K562 (cell line): ENCODE results near the gene ADAM19. TPM values are rescaled to one million over a fixed set of nuclear protein-coding genes. Genes with fewer than 3 reads are reported as not detected.

Experiments used
- BACH1 ChIP-seq: fragments of 200-800 bp; sonication (Bioruptor generic); IDR thresholded peaks from 2 replicates; pipeline ENCODE4 v1.6.1; 2016; ENCODE audit warnings: missing genetic modification characterization, missing compliant biosample characterization
- CBFA2T2 ChIP-seq: fragments of 450-650 bp; conservative IDR thresholded peaks from 2 replicates; pipeline ENCODE4 v1.6.1; 2017; ENCODE audit warnings: mild to moderate bottlenecking
- CTCF ChIP-seq, 3 experiments: IDR thresholded peaks in 2 of 3; conservative IDR thresholded peaks in 1 of 3; 2 replicates each; pipeline ENCODE4 v1.5.1; 2011 to 2012; ENCODE audit warnings: low read length in 3 of 3, mild to moderate bottlenecking in 3 of 3, control low read depth in 2 of 3, improper control_type of control experiment in 1 of 3, inconsistent platforms in 1 of 3, low read depth in 1 of 3, mixed read lengths in 1 of 3, moderate library complexity in 1 of 3; ENCODE audit not compliant: insufficient read depth in 2 of 3
- ID3 ChIP-seq, 2 experiments: fragments of 250-450 bp in 1 of 2; fragments of 450-650 bp in 1 of 2; sonication (Bioruptor Pico) in 1 of 2; IDR thresholded peaks; 2 replicates each; pipeline versions ENCODE4 v1.6.1 to v1.8.0; 2016 to 2021; ENCODE audit warnings: mild to moderate bottlenecking in 2 of 2, moderate library complexity in 2 of 2, missing compliant biosample characterization in 1 of 2, missing genetic modification characterization in 1 of 2
- KDM4B ChIP-seq, 2 experiments: fragments of 450-650 bp in 1 of 2; sonication (generic) in 1 of 2; IDR thresholded peaks; 2 replicates each; pipeline ENCODE4 v1.6.1; 2016 to 2017; ENCODE audit warnings: borderline replicate concordance in 2 of 2, antibody characterized with exemption in 1 of 2, low read depth in 1 of 2, mild to moderate bottlenecking in 1 of 2
- NR3C1 ChIP-seq: sonication (generic); formaldehyde crosslinking; IDR thresholded peaks from 2 replicates; pipeline ENCODE4 v1.8.1; 2022; ENCODE audit warnings: missing genetic modification reagents
- ZBTB12 ChIP-seq: fragments of 250-450 bp; sonication (Bioruptor Pico); IDR thresholded peaks from 2 replicates; pipeline ENCODE4 v1.4.0; 2020
- ZBTB33 ChIP-seq: sonication (generic); formaldehyde crosslinking; IDR thresholded peaks from 2 replicates; pipeline ENCODE4 v1.8.1; 2023; ENCODE audit warnings: mild to moderate bottlenecking, missing genetic modification reagents
- ZNF282 ChIP-seq: sonication (generic); formaldehyde crosslinking; IDR thresholded peaks from 2 replicates; pipeline ENCODE4 v1.8.1; 2023; ENCODE audit warnings: missing genetic modification reagents
- ZNF76 ChIP-seq: fragments of 250-450 bp; sonication (Bioruptor Pico); IDR thresholded peaks from 2 replicates; pipeline ENCODE4 v1.4.0; 2020; ENCODE audit warnings: mild to moderate bottlenecking, moderate library complexity, borderline replicate concordance
- ZZZ3 ChIP-seq: fragments of 450-650 bp; IDR thresholded peaks from 2 replicates; pipeline ENCODE4 v1.6.1; 2016; ENCODE audit warnings: antibody characterized with exemption, mild to moderate bottlenecking, moderate library complexity
- polyA plus RNA-seq, 8 experiments: library from polyadenylated mRNA; depleted of rRNA in 4 of 8; stranded (reverse) in 5 of 8; unstranded in 3 of 8; fragments of >200 nt; fragmentation: Nextera tagmentation in 2 of 8; fragmentation: Illumina TruSeq in 1 of 8; extraction: Ambion mirVana in 2 of 8; extraction: Trizol in 1 of 8; gene quantifications; 2 replicates each; pipeline versions ENCODE4 v1.2.1 to v1.2.3, GENCODE V29; 2011 to 2014; ENCODE audit warnings: inconsistent platforms in 1 of 8, missing spikeins in 1 of 8
- total RNA-seq, 7 experiments: library from RNA; depleted of rRNA in 6 of 7; stranded (reverse); fragments of >200 nt in 6 of 7; fragmentation: Illumina TruSeq in 2 of 7; extraction: Trizol in 2 of 7; gene quantifications; 2 replicates each; pipeline versions ENCODE4 v1.2.1 to v1.2.3, GENCODE V29; 2011 to 2021; ENCODE audit warnings: low replicate concordance in 1 of 7

The ADAM19 gene
- total and polyA plus RNA-seq, 9 of the 15 experiments (the other 6 are each of a cell fraction or from before 2014, with no cell fraction given): 0.11 to 1.1 (median 0.43) TPM

GRCh38 chr5:157468293-157468965 is 107.1 kb downstream of the ADAM19 start (continued):
- TF ChIP-seq KDM4B (IDR thresholded peaks at IDR 0.05; ENCODE audit: borderline replicate concordance in 2 of 2, low read depth in 1 of 2): no peak
- TF ChIP-seq ZZZ3: no peak
- TF ChIP-seq ZNF76 (CRISPR knock-in tag): no peak
- no peak for TF ChIP-seq NR3C1
- peak; percentile 49 for TF ChIP-seq CBFA2T2
- no peak for TF ChIP-seq ZBTB12 (CRISPR knock-in tag)
- TF ChIP-seq ZNF282 (CRISPR knock-in tag): no peak
- no peak for TF ChIP-seq BACH1 (tag)
- no peak for TF ChIP-seq ZBTB33 (CRISPR knock-in tag)
- no peak for TF ChIP-seq CTCF (IDR thresholded peaks at IDR 0.05 in 2 of 3, conservative IDR thresholded peaks at IDR 0.05 in 1 of 3; ENCODE audit: insufficient read depth in 2 of 3, low read depth in 1 of 3, low read length in 3 of 3)
- no peak for TF ChIP-seq ID3 (CRISPR knock-in tag; IDR thresholded peaks at IDR 0.05)
- TF ChIP-seq ID3 (tag; IDR thresholded peaks at IDR 0.05): no peak
- TF ChIP-seq, all 486 proteins: peak for 6
